ENCODE data around the gene LPP. TPM values are rescaled to one million over a fixed set of nuclear protein-coding genes. Genes with fewer than 3 reads are reported as not detected.

LPP gene
- polyA plus RNA-seq, 1 donor (not counting 4 experiments of a cell fraction or from before 2014, with no cell fraction given): 16.0 TPM

DNA sequence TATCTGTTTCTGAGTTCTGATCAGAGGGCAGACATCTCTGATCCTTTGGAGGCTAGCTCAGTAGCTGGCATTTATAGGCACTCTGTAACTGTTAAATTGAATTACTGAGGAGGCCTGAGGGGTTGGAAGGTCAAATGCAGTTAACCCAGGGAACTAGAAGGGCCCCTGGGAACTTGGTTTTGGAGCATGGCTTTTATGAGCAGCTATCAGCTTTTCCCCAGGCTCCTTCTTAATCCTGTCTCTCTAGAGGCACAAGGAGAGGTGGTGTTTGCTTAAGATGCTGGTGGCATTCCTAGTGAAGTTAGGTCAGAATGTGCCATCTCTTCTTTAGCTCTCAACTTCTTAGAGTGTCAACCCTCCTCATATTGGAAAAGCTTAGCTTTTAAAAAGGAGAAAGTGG is 128.9 kb downstream of the LPP start:
- Histone ChIP-seq H3K4me1 (ENCODE audit: control insufficient read depth, extremely low read depth, insufficient read depth, low read length) (peaks cover 31% of the 10 kb centered on the region), H3K9me1 (ENCODE audit: control insufficient read depth, extremely low read depth, insufficient read depth, low read length) (no peaks in the 10 kb centered on the region), H3K9ac (ENCODE audit: control insufficient read depth, extremely low read depth, insufficient read depth, low read length) (no peak overlapping the region), H3K4me2 (ENCODE audit: control insufficient read depth, extremely low read depth, insufficient read depth, low read depth, low read length) (no peak overlapping the region), H3K27me3 (ENCODE audit: control insufficient read depth, extremely low read depth, insufficient read depth, low read length) (no peaks in the 10 kb centered on the region), H3K4me3 (ENCODE audit: control insufficient read depth in 2 of 3, extremely low read depth in 1 of 3, insufficient read depth in 2 of 3, low read depth in 1 of 3, low read length in 3 of 3) (no peak overlapping the region), H3K27ac (ENCODE audit: control insufficient read depth, insufficient read depth, low read length) (no peak overlapping the region), H4K20me1 (ENCODE audit: control insufficient read depth, extremely low read depth, insufficient read depth, low read length) (no peaks in the 10 kb centered on the region), H3K36me3 (ENCODE audit: control insufficient read depth in 2 of 2, extremely low read depth in 1 of 2, insufficient read depth in 2 of 2, low read length in 2 of 2) (no peaks in the 10 kb centered on the region), H2AFZ (ENCODE audit: control insufficient read depth, low read length) (no peak overlapping the region), H3K9me3 (ENCODE audit: control insufficient read depth, low read depth, low read length) (no peaks in the 10 kb centered on the region), H3K79me2 (ENCODE audit: control insufficient read depth, insufficient read depth, low read length) (peaks cover 9% of the 10 kb centered on the region)
- FAIRE-seq (no peak), DNase-seq (ENCODE audit: low read depth, low spot score) (no peak)
- TF ChIP-seq, protein P1, sequence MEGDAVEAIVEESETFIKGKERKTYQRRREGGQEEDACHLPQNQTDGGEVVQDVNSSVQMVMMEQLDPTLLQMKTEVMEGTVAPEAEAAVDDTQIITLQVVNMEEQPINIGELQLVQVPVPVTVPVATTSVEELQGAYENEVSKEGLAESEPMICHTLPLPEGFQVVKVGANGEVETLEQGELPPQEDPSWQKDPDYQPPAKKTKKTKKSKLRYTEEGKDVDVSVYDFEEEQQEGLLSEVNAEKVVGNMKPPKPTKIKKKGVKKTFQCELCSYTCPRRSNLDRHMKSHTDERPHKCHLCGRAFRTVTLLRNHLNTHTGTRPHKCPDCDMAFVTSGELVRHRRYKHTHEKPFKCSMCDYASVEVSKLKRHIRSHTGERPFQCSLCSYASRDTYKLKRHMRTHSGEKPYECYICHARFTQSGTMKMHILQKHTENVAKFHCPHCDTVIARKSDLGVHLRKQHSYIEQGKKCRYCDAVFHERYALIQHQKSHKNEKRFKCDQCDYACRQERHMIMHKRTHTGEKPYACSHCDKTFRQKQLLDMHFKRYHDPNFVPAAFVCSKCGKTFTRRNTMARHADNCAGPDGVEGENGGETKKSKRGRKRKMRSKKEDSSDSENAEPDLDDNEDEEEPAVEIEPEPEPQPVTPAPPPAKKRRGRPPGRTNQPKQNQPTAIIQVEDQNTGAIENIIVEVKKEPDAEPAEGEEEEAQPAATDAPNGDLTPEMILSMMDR (optimal IDR thresholded peaks at IDR 0.05 in 1 of 3, IDR thresholded peaks at IDR 0.05 in 1 of 3, conservative IDR thresholded peaks at IDR 0.05 in 1 of 3; ENCODE audit: extremely low read depth in 1 of 3, insufficient read depth in 2 of 3, low read length in 3 of 3): no peak
- TF ChIP-seq EZH2 (IDR thresholded peaks at IDR 0.05; ENCODE audit: low read length): no peak
- dilution Hi-C loops (cut with MboI; ENCODE audit: extremely low pct_ligation_motif_present, low sequenced_read_pairs): no loop called here

DNA sequence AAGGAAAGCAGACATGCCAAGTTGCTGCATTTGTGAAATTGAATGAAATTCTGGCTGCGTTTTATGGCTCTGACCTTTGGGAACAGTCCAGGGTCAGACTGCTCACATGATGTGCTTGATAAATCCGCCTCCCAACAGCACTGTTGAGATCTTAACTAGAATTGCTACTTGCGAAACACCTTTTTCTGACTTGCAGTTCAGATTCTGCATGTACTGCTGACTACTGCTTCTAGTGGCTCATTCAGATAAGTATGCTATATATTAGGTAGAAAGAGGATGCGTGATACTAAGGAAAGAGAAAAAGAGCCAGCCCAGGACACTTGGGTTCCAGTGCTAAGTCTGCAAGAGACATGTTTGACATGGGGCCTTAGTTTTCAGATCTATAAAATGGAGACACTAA is 129.4 kb downstream of the LPP start:
- Histone ChIP-seq H3K4me1 (ENCODE audit: control insufficient read depth, extremely low read depth, insufficient read depth, low read length) (peaks cover 29% of the 10 kb centered on the region), H3K4me2 (ENCODE audit: control insufficient read depth, extremely low read depth, insufficient read depth, low read depth, low read length) (no peak overlapping the region), H2AFZ (ENCODE audit: control insufficient read depth, low read length) (no peak overlapping the region), H3K27ac (ENCODE audit: control insufficient read depth, insufficient read depth, low read length) (no peak overlapping the region), H4K20me1 (ENCODE audit: control insufficient read depth, extremely low read depth, insufficient read depth, low read length) (no peaks in the 10 kb centered on the region), H3K27me3 (ENCODE audit: control insufficient read depth, extremely low read depth, insufficient read depth, low read length) (no peaks in the 10 kb centered on the region), H3K4me3 (ENCODE audit: control insufficient read depth in 2 of 3, extremely low read depth in 1 of 3, insufficient read depth in 2 of 3, low read depth in 1 of 3, low read length in 3 of 3) (no peak overlapping the region), H3K9me3 (ENCODE audit: control insufficient read depth, low read depth, low read length) (no peaks in the 10 kb centered on the region), H3K36me3 (ENCODE audit: control insufficient read depth in 2 of 2, extremely low read depth in 1 of 2, insufficient read depth in 2 of 2, low read length in 2 of 2) (no peaks in the 10 kb centered on the region), H3K79me2 (ENCODE audit: control insufficient read depth, insufficient read depth, low read length) (peaks cover 5% of the 10 kb centered on the region), H3K9ac (ENCODE audit: control insufficient read depth, extremely low read depth, insufficient read depth, low read length) (no peak overlapping the region), H3K9me1 (ENCODE audit: control insufficient read depth, extremely low read depth, insufficient read depth, low read length) (no peaks in the 10 kb centered on the region)
- DNase-seq (ENCODE audit: low read depth, low spot score) (no peak), FAIRE-seq (no peak)
- dilution Hi-C loops (cut with MboI; ENCODE audit: extremely low pct_ligation_motif_present, low sequenced_read_pairs): no loop called here
- TF ChIP-seq, protein P1 (optimal IDR thresholded peaks at IDR 0.05 in 1 of 3, IDR thresholded peaks at IDR 0.05 in 1 of 3, conservative IDR thresholded peaks at IDR 0.05 in 1 of 3; ENCODE audit: extremely low read depth in 1 of 3, insufficient read depth in 2 of 3, low read length in 3 of 3): peak in 2 of 3 experiments; percentile 26 to 39
- TF ChIP-seq EZH2 (IDR thresholded peaks at IDR 0.05; ENCODE audit: low read length): no peak

All from keratinocyte (primary cell).